ENCODE data around the gene LDB2.

LDB2 gene

GRCh38 chr4:16671741-16672140 lies 226.7 kb downstream of the LDB2 start:
- Histone ChIP-seq H3K27ac (peak overlapping the region in 1 of 21 experiments; percentile 3), H3K4me3 (no peak overlapping the region)

DNA sequence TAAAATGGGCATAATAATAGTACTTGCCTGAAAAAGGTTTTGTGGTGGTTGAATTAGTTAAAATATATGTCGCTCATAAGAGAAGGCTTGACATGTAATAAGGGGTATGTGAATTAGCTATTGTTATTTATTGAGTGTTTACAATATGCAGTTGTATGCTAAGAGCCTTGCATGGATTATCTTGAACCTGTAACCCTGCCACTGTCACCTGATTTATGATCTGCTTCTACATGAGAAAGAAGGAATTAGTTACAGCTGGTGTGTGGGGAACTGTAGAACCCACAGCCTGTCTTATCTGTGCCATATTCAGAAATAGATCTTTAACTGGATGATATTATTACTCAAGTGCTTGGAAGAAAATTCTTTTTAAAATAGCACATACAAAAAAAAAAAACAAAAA lies 227.7 kb downstream of the LDB2 start:
- Histone ChIP-seq H3K4me3 (no peak overlapping the region), H3K27ac (no peak overlapping the region)

GRCh38 chr4:16669036-16669435 lies 229.4 kb downstream of the LDB2 start:
- Histone ChIP-seq H3K4me3 (no peak overlapping the region), H3K27ac (no peak overlapping the region)

DNA sequence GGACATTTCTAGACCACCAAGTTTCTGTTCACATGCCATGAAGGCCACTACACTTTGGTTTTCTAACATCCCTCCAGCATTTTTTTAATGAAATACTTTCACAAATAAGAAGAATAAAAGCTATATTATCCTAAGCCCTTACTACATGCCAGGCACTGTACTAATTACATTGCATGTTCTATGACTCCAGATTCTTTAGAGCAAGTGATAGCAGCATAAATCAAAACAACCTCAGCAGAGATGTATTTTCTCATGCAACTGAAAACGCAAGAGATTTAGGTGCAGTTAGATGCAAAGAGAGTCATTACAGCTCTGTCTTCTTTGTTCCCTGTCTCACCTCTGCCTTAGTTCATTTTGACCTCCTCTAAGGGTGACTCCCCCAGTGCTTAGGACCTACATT lies 230.0 kb downstream of the LDB2 start:
- no peak overlapping the region for H3K4me3 ChIP-seq
- no peak overlapping the region for H3K27ac ChIP-seq

- H3K4me3 ChIP-seq: no peak overlapping the region
- no peak overlapping the region for H3K27ac ChIP-seq
These were observed 231.0 kb downstream of the LDB2 start for GRCh38 chr4:16667464-16667863.

DNA sequence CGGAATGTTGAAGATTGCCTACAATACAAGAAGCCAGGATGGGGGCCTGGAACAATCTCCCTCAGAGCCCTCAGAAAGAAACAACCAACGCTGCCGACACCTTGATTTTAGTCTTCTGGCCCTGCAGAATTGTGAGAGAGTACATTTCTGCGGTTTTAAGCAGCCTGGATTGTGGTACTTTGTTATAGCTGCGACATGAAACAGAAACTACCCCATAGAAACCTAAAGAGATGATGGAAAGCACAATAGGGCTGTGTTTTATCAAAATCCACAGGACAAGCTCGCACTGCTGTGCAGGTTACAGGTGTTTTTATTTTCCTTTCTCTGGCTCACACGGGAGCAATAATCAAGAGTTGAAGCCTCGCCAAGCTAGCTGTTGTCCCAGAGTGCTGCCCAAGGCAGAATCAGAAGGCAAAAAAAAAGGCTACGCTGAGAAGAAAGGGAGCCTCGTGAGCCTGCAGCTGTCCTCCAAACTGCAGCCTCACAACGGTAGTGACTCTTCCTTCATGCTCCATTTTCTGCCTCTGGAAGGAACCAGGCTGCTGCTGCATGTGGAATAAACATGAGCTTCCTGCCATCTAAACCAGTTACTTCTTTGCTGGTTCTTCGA lies 232.4 kb downstream of the LDB2 start:
- H3K4me3 ChIP-seq: no peak overlapping the region

DNA sequence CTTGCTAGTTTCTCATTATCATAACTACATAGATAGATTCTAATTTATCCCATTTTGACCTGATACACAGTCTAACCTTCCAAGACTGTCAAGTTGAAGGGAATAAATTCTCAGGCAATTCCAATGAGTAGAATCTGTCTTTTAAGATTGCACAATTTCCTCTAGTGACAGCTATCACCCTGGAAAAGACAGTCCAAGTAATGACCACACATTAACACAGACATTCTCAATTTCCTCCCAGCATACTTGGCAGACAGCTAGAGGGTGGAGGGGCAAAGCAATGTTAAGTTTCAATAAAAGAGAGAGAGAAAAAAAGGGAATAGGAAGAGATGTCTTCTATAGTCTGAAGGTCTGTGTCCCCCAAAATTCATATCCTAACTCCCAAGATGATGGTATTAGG lies 234.7 kb downstream of the LDB2 start:
- H3K4me3 ChIP-seq: no peak overlapping the region

More for the DNA sequence above, 232.4 kb downstream of the LDB2 start:
- no peak overlapping the region for H3K27ac ChIP-seq

DNA sequence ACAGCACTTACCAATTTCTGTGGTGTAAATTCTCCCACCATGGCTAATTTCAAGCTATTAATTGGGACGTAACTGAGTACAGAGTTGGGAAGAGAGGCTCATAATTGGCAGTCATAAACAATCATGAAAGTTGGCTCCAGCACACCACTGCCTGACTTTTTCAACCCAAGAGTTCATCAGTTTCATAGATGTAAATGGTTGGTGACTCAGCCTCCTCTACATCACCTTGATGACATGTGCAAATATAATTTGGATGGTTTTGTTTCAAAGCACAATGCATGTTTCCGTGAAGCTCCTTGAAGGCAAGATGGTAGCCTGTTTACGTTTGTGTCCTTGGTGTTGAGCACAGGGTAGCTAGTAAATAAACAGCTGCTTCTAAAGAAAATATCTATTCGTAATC lies 235.1 kb downstream of the LDB2 start:
- H3K4me3 ChIP-seq: no peak overlapping the region
- no peak overlapping the region for H3K27ac ChIP-seq

More for the DNA sequence above, 234.7 kb downstream of the LDB2 start:
- no peak overlapping the region for H3K27ac ChIP-seq

DNA sequence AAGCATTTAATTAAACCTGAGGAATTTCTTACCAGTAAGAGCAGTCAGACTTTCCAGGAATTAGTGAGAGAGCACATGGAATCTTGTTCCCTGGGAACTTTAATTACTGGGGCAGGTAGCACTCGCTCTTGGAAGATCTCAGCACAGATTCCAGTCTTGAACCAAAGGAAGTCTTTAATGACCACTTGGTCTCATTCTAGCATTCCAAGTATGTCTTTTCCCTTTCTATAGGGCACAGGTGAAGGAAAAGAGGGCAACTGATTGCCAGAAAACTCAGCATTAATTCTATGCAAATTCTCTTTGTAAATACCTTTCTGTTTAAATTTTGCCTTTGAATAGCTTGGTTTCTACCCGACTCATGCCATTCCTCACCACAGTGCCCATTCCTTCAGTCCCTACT lies 236.6 kb downstream of the LDB2 start:
- Histone ChIP-seq H3K4me3 (no peak overlapping the region), H3K27ac (no peak overlapping the region)

GRCh38 chr4:16660656-16661055 lies 237.8 kb downstream of the LDB2 start:
- no peak overlapping the region for H3K4me3 ChIP-seq
- no peak overlapping the region for H3K27ac ChIP-seq

- Histone ChIP-seq H3K4me3 (no peak overlapping the region), H3K27ac (no peak overlapping the region)
These were observed 238.8 kb downstream of the LDB2 start for GRCh38 chr4:16659694-16660093.

GRCh38 chr4:16659079-16659478 lies 239.4 kb downstream of the LDB2 start:
- no peak overlapping the region for H3K4me3 ChIP-seq
- no peak overlapping the region for H3K27ac ChIP-seq

- Histone ChIP-seq H3K4me3 (no peak overlapping the region), H3K27ac (no peak overlapping the region)
These were observed 240.3 kb downstream of the LDB2 start for GRCh38 chr4:16658183-16658582.

DNA sequence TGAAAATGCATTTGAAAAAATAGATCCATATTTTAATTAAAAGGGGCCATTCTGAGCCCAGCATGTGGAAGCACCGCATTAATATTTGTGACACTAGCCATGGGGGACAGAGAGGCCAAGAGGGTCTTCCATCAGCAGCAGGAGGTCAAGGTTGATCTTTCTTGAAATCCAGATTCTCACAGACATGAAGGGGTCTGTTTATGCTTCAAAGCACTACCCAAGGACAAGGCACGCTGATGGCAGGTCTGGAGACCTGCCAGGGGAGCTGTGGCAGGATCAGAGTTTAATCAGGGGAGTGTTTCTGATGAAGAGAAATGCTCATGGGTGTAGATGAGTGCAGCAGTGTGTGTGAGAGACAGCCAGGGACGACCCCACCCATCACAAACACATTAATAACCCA lies 243.3 kb downstream of the LDB2 start:
- Histone ChIP-seq H3K4me3 (no peak overlapping the region), H3K27ac (no peak overlapping the region)

DNA sequence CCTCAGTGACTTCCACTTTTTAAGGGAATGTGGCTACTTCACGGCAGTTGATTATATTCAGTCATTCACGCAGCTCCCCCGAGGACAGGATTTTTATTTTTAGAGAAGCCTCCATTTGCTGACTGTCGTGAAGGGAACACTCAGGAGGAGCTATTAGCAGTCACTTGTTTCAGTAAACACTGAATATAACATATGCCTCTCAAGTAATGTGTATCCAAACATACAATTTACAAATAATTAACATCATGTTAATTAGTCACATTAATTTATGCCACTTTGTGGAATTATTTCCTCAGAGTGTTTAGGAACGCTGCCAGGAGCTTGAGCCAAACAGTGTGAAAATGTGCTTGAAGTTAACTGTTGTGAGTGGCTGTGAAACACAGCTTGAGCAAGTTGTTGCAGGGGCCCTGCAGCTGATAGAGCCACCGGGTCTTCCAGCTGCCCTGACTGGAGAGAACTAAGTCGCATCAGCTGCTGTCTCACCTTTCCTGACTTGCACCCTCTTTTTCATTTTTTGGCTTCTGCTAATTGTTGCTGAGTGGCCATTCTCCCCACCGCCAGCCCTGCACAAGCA lies 245.6 kb downstream of the LDB2 start:
- Histone ChIP-seq H3K4me3 (no peak overlapping the region), H3K27ac (no peak overlapping the region)

DNA sequence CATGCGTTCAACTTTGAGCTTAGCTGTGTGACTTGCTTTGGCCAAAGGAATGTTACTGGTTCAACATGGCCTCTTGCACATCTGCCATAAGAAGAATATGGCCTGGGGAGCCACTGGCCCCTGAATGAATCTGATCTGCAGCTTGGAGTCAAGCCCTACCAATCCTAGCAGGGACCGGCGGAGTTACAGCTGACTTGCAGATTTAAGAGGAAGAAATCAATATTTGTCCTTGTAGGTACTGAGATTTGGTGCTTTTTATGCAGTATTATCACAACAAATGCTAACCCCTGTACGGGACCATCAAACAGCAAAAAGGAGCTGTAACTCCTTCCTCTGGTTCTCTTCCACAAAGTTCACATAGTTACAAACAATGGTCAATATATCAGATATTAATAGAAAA lies 252.0 kb downstream of the LDB2 start:
- no peak overlapping the region for H3K4me3 ChIP-seq

DNA sequence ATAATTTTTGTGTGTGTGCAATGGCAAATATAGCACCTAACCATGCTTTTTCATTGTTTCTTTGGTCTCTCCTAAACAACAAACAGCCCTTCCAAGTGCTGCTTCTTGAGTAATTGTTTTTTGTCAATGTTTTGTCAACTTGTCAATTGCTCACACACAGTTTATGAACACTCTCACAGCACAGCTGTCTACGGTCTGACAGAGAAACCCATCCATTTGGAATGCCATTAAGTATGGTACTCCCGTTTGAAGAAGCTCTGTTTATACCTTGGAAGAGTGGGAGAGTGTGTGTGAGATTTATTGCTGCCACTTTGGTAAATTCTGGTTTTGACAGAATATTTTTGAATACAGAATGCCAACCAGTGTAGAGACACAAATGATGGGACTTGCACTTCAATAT lies 254.6 kb downstream of the LDB2 start:
- Histone ChIP-seq H3K4me3 (no peak overlapping the region), H3K27ac (no peak overlapping the region)

More for the DNA sequence above, 252.0 kb downstream of the LDB2 start:
- H3K27ac ChIP-seq: no peak overlapping the region

GRCh38 chr4:16642897-16643296 lies 255.5 kb downstream of the LDB2 start:
- Histone ChIP-seq H3K27ac (no peak overlapping the region), H3K4me3 (no peak overlapping the region)

GRCh38 chr4:16641971-16642370 lies 256.5 kb downstream of the LDB2 start:
- Histone ChIP-seq H3K4me3 (no peak overlapping the region), H3K27ac (peak overlapping the region in 1 of 21 experiments; percentile 36)

DNA sequence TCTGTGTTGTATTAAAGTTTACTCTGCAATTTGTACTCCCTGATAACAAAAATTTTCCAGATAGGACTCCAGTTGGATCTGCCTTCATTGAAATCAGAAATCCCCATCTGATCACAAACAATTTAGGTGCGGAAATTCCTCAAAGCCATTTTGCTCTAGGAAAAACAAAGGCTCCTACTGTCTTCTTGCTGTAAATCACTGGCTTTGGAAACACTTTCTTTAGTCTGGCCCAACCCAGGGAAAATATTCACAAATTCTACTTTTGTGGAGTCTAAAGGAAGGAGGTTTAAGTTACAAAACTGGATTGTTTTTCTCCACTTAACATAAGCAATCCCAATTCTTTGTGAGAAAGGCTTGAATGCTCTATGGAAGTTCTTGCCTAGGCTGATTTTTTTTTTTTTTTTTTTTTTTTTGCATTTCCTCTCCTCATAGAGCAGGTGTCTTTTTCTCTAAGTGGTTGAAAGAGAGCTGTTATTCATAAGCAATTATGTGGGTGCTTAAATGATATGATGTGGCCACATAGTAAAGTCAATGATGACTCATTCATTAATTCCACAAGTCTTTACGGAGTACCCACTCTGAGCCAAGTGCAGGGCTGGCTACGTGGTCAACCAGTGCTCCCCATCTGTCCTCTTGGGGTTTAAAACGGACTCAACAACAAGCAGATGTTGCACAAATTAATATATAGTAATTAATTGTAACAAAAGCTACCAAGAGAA lies 261.4 kb downstream of the LDB2 start:
- Histone ChIP-seq H3K4me3 (no peak overlapping the region), H3K27ac (no peak overlapping the region)

DNA sequence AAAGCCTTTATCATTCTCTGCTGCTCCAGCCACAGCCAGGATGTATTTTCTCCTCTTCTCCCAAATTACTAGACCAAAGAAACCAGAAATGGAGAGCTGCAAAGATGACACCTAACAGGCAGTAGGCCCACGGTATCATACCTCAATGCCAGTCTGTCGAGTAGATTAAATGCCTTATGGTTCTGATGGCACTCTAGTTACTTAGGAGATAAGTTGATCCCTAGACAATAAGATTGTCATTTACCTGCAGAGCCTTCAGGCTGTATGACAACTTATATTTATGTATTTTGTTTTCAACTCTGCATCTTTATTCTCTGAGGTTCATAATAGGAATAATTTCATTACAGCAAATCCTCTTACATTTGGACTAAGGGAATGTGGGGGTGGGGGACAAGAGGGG lies 262.1 kb downstream of the LDB2 start:
- no peak overlapping the region for H3K27ac ChIP-seq
- no peak overlapping the region for H3K4me3 ChIP-seq
